GM12878 (cell line): ENCODE measurements around the gene IFI30. TPM values are rescaled to one million over a fixed set of nuclear protein-coding genes. Genes with fewer than 3 reads are reported as not detected.

Experiments used
- ATAC-seq: fragments of 200-7000 bp; cut with Tn5 transposase; 3 replicates; pipeline ENCODE4 v1.9.1; 2020; ENCODE audit warnings: mild to moderate bottlenecking, moderate library complexity
- BruUV-seq: library from RNA; stranded (reverse); fragments of 400-500 nt; replicated peaks from 2 replicates; lab custom pipeline; 2021; lab: Mats Ljungman, UMichigan
- CTCF ChIA-PET: fragments of 300-600 bp; sonication (Branson Sonifier 250); formaldehyde crosslinking; extraction: SDS; loops from one replicate; lab custom pipeline; 2021; ENCODE audit warnings: inconsistent platforms; lab: Yijun Ruan, JAX
- POLR2A ChIA-PET: fragments of 350-600 bp; formaldehyde crosslinking; extraction: SDS; loops from one replicate; lab custom pipeline; 2021; ENCODE audit warnings: inconsistent platforms; lab: Charles Lee
- RAD21 ChIA-PET: fragments of 300-600 bp; sonication (Branson Sonifier 250); formaldehyde crosslinking; loops from one replicate; lab custom pipeline; 2023; ENCODE audit warnings: antibody characterized with exemption; ENCODE audit not compliant: unreplicated experiment; lab: Charles Lee
- SMC1A ChIA-PET: fragments of 300-600 bp; sonication (Branson Sonifier 250); formaldehyde crosslinking; loops from one replicate; lab custom pipeline; 2023; ENCODE audit not compliant: unreplicated experiment, uncharacterized antibody; lab: Charles Lee
- DNase-seq: peaks from one replicate; pipeline ENCODE4 v3.0.0-alpha.2; 2011; ENCODE audit warnings: low read depth, low spot score
- FAIRE-seq: peaks from 3 replicates; lab custom pipeline; 2011; peaks lifted over from hg19 to GRCh38; lab: Jason Lieb, UNC
- H2AFZ ChIP-seq: 2 replicates; pipeline ENCODE4 v1.6.0; 2011; ENCODE audit warnings: low read depth, low read length, control low read depth; ENCODE audit not compliant: control insufficient read depth
- H3K27ac ChIP-seq: 2 replicates; pipeline ENCODE4 v1.5.1; 2011; ENCODE audit warnings: control low read depth; ENCODE audit not compliant: control insufficient read depth, insufficient read depth
- H3K27me3 ChIP-seq, 2 experiments: replicated peaks in 1 of 2; 2 replicates each; pipeline versions ENCODE4 v1.6.0 to v1.6.1; 2011; ENCODE audit warnings: low read length in 1 of 2; ENCODE audit not compliant: control insufficient read depth in 2 of 2, insufficient read depth in 2 of 2
- H3K36me3 ChIP-seq, 2 experiments: 2 replicates each; pipeline ENCODE4 v1.5.1; 2011; ENCODE audit warnings: low read length in 1 of 2; ENCODE audit not compliant: control insufficient read depth in 2 of 2, insufficient read depth in 2 of 2
- H3K4me1 ChIP-seq: 2 replicates; pipeline ENCODE4 v1.6.1; 2011; ENCODE audit warnings: mild to moderate bottlenecking, low read length, moderate library complexity, mixed read lengths; ENCODE audit not compliant: control insufficient read depth, insufficient read depth
- H3K4me2 ChIP-seq: 2 replicates; pipeline ENCODE4 v1.6.0; 2011; ENCODE audit warnings: control low read depth; ENCODE audit not compliant: control insufficient read depth, insufficient read depth
- H3K4me3 ChIP-seq: fragments of 200-600 bp; sonication (generic); 2 replicates; pipeline ENCODE4 v1.5.1; 2016
- H3K79me2 ChIP-seq: 2 replicates; pipeline ENCODE4 v1.6.0; 2011; ENCODE audit warnings: low read length; ENCODE audit not compliant: control insufficient read depth, insufficient read depth
- H3K9ac ChIP-seq: 2 replicates; pipeline ENCODE4 v1.8.0; 2011; ENCODE audit warnings: low read length, control low read depth, mixed read lengths; ENCODE audit not compliant: control insufficient read depth, insufficient read depth
- H3K9me3 ChIP-seq: replicated peaks from 3 replicates; pipeline ENCODE4 v1.5.1; 2011; ENCODE audit warnings: mild to moderate bottlenecking, low read length; ENCODE audit not compliant: control insufficient read depth, insufficient read depth
- H4K20me1 ChIP-seq: 2 replicates; pipeline ENCODE4 v1.6.0; 2011; ENCODE audit not compliant: control insufficient read depth, insufficient read depth
- CBX5 ChIP-seq: sonication (generic); IDR thresholded peaks from 2 replicates; pipeline ENCODE4 v1.6.1; 2016; ENCODE audit warnings: low read depth, moderate library complexity, mild to moderate bottlenecking, inconsistent platforms
- EGR1 ChIP-seq, 2 experiments: IDR thresholded peaks; 1 replicate in 1 of 2; 2 replicates in 1 of 2; pipeline ENCODE4 v1.6.1; 2011 to 2012; ENCODE audit warnings: low read depth in 2 of 2, low read length in 2 of 2, borderline replicate concordance in 1 of 2, mild to moderate bottlenecking in 1 of 2, moderate library complexity in 1 of 2
- HDGF ChIP-seq: fragments of 450-650 bp; IDR thresholded peaks from 2 replicates; pipeline ENCODE4 v1.6.1; 2016; ENCODE audit warnings: antibody characterized with exemption
- IRF4 ChIP-seq: IDR thresholded peaks from 2 replicates; pipeline ENCODE4 v1.6.1; 2011; ENCODE audit warnings: low read depth, low read length
- POLR2A ChIP-seq: IDR thresholded peaks from 2 replicates; pipeline ENCODE4 v1.6.1; 2011; ENCODE audit warnings: low read depth, mild to moderate bottlenecking, low read length
- SP1 ChIP-seq: IDR thresholded peaks from one replicate; pipeline ENCODE4 v1.6.1; 2011; ENCODE audit warnings: low read depth, low read length
- STAT1 ChIP-seq: fragments of 450-650 bp; conservative IDR thresholded peaks from 2 replicates; pipeline ENCODE4 v1.6.1; 2014; ENCODE audit warnings: antibody characterized with exemption, mild to moderate bottlenecking
- SUZ12 ChIP-seq: fragments of 200-600 bp; sonication (generic); IDR thresholded peaks from one replicate; pipeline ENCODE4 v1.6.1; 2018; ENCODE audit warnings: antibody characterized with exemption, mild to moderate bottlenecking; ENCODE audit not compliant: unreplicated experiment
- TAF1 ChIP-seq: IDR thresholded peaks from 2 replicates; pipeline ENCODE4 v1.6.1; 2011; ENCODE audit warnings: mild to moderate bottlenecking, low read depth, low read length, borderline replicate concordance
- TCF12 ChIP-seq: IDR thresholded peaks from 2 replicates; pipeline ENCODE4 v1.6.1; 2011; ENCODE audit warnings: low read depth, mild to moderate bottlenecking, low read length
- YY1 ChIP-seq: IDR thresholded peaks from 2 replicates; pipeline ENCODE4 v1.6.1; 2011; ENCODE audit warnings: low read depth, mild to moderate bottlenecking, low read length
- ZNF24 ChIP-seq: fragments of 450-650 bp; IDR thresholded peaks from 2 replicates; pipeline ENCODE4 v1.6.1; 2017; ENCODE audit warnings: antibody characterized with exemption, mild to moderate bottlenecking
- WGBS: methylation state at CpG from one replicate; pipeline ENCODE4 v1.1.6; 2016; ENCODE audit warnings: low lambda C conversion rate; ENCODE audit not compliant: insufficient replicate concordance, insufficient coverage; ENCODE audit errors: missing lambda C conversion rate; 5-methylcytosine and 5-hydroxymethylcytosine counted together
- in situ Hi-C: fragments of 300-500 bp; cut with MboI; formaldehyde crosslinking; loops from 9 replicates; pipeline ENCODE4 v1.14.3; 2018; ENCODE audit warnings: mixed read lengths
- intact Hi-C: fragments of 100-400 bp; cut with micrococcal nuclease; formaldehyde crosslinking; loops from one replicate; pipeline ENCODE4 v1.14.2; 2022; ENCODE audit not compliant: unreplicated experiment
- polyA plus RNA-seq, 11 experiments: library from polyadenylated mRNA; depleted of rRNA in 4 of 11; unstranded in 6 of 11; stranded (reverse) in 5 of 11; fragments of >200 nt; fragmentation: Nextera tagmentation in 4 of 11; fragmentation: Illumina TruSeq in 1 of 11; extraction: Ambion mirVana in 4 of 11; extraction: Trizol in 1 of 11; gene quantifications; 1 replicate in 1 of 11; 2 replicates in 10 of 11; pipeline versions ENCODE4 v1.2.1 to v1.2.3, GENCODE V29; 2011 to 2016; ENCODE audit warnings: inconsistent platforms in 2 of 11, missing spikeins in 2 of 11, low read depth in 1 of 11
- total RNA-seq, 4 experiments: library from RNA; depleted of rRNA in 3 of 4; stranded (reverse); fragments of >200 nt in 3 of 4; fragmentation: Illumina TruSeq in 1 of 4; extraction: Trizol in 1 of 4; gene quantifications; 2 replicates each; pipeline versions ENCODE4 v1.2.1 to v1.2.3, GENCODE V29; 2013 to 2021
- TF ChIP-seq, protein P1 (sequence below), 3 experiments: IDR thresholded peaks in 2 of 3; conservative IDR thresholded peaks in 1 of 3; 2 replicates each; pipeline ENCODE4 v1.5.1; 2011; ENCODE audit warnings: low read depth in 3 of 3, low read length in 3 of 3, mild to moderate bottlenecking in 3 of 3, control low read depth in 2 of 3, moderate library complexity in 2 of 3, inconsistent platforms in 1 of 3, mixed read lengths in 1 of 3; ENCODE audit not compliant: control insufficient read depth in 2 of 3, insufficient read depth in 1 of 3; ENCODE audit errors: extremely low read depth in 1 of 3

IFI30 gene
- total and polyA plus RNA-seq, 10 of the 15 experiments (the other 5 are each of a cell fraction or from before 2014, with no cell fraction given): 221 to 1,112 (median 451) TPM

DNA sequence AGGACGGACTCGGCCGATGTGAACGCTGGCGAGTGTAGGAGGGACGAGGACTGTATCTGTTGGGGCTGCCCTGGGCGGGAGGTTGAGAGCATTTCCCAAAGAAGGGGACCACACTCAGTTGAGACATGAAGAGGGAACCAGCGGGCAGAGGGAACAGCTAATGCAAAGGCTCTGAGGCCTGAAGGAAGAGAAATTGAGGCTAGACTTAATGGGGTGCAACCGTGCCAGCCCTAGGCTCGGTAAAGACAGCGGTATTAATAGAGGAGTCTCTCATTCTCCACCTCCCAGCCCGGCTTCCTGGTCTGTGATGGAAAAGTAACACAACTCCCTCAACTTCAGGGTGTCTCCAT lies 20.5 kb downstream of the IFI30 start (continued):
- TF ChIP-seq, protein P1, sequence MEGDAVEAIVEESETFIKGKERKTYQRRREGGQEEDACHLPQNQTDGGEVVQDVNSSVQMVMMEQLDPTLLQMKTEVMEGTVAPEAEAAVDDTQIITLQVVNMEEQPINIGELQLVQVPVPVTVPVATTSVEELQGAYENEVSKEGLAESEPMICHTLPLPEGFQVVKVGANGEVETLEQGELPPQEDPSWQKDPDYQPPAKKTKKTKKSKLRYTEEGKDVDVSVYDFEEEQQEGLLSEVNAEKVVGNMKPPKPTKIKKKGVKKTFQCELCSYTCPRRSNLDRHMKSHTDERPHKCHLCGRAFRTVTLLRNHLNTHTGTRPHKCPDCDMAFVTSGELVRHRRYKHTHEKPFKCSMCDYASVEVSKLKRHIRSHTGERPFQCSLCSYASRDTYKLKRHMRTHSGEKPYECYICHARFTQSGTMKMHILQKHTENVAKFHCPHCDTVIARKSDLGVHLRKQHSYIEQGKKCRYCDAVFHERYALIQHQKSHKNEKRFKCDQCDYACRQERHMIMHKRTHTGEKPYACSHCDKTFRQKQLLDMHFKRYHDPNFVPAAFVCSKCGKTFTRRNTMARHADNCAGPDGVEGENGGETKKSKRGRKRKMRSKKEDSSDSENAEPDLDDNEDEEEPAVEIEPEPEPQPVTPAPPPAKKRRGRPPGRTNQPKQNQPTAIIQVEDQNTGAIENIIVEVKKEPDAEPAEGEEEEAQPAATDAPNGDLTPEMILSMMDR (IDR thresholded peaks at IDR 0.05 in 2 of 3, conservative IDR thresholded peaks at IDR 0.05 in 1 of 3; ENCODE audit: control insufficient read depth in 2 of 3, extremely low read depth in 1 of 3, insufficient read depth in 1 of 3, low read depth in 3 of 3, low read length in 3 of 3): no peak
- TF ChIP-seq ZNF24 (no peak), STAT1 (no peak), TAF1 (no peak), CBX5 (no peak), SP1 (no peak), IRF4 (no peak)

DNA sequence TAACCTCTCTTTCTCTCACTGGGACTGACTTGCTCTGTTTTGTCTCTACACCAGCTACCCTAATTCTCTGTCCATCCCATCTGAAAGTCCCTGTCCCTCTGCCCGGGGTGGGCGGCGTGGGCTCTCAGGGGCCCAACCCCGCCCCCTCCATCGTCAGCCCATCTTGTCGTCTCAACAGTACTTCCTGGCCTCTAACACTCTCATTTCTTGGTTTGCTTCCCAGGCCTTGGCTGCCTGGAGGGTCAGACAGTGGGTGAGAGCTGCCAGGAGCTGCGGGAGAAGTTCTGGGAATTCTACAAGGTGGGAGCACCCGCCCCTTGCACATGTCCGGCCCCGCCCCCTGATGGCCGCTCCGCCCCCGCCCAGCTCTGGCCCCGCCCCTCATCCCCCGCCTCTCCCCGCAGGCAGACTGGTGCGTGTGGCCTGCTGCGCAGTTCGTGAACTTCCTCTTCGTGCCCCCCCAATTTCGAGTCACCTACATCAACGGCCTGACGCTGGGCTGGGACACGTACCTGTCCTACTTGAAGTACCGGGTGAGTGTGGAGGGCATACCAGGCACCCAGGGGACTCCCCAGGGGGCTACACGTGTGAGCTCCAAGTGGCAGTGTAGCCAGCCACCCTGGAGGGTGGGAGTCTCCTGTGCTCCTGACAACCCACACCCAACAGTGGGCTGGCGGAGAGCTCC lies 21.1 kb downstream of the IFI30 start:
- H3K27me3 ChIP-seq: no peaks in the 10 kb centered on the region
- no TSS peak for BruUV-seq
- ChIA-PET RAD21 (interaction anchor here (0.6 to 4.5 kb wide), 8 partner anchors 10 to 101 kb away, joined by 3 to 29 read pairs (median 3); no protein-coding TSS in a partner anchor), SMC1A (interaction anchor here (1.2 to 1.7 kb wide), 5 partner anchors 9 to 110 kb away, joined by 3 to 5 read pairs (median 4); partner anchors contain the start of gene RAB3A), POLR2A (interaction anchor here (0.6 to 2.1 kb wide), 8 partner anchors 7 to 125 kb away, joined by 3 to 10 read pairs (median 4); partner anchors contain the start of gene RAB3A), CTCF (interaction anchor here (0.9 to 3.8 kb wide), 5 partner anchors 10 to 85 kb away, joined by 3 to 30 read pairs (median 5); partner anchors contain the start of gene RAB3A)
- WGBS: 5% methylated on average over 27 of the region's 27 CpGs
- no peaks in the 10 kb centered on the region for H3K9me3 ChIP-seq
- H2AFZ ChIP-seq: peak overlapping the region; percentile 86
- no peaks in the 10 kb centered on the region for H4K20me1 ChIP-seq
- peaks cover 11% of the 10 kb centered on the region for H3K4me1 ChIP-seq
- DNase-seq: no peak
- in situ Hi-C loops: no loop called here
- peak overlapping the region; percentile 79 for H3K4me3 ChIP-seq
- H3K4me2 ChIP-seq: peak overlapping the region; percentile 96
- H3K27ac ChIP-seq: no peak overlapping the region
- FAIRE-seq: no peak
- peaks cover 5 to 17% of the 10 kb centered on the region in 2 experiments; a peak in 3 of 4 replicates for H3K36me3 ChIP-seq
- intact Hi-C loops: no loop called here
- H3K79me2 ChIP-seq: peaks cover 5% of the 10 kb centered on the region
- peak; percentile 76 for TF ChIP-seq HDGF
- TF ChIP-seq EGR1 (IDR thresholded peaks at IDR 0.05; ENCODE audit: borderline replicate concordance in 1 of 2, low read depth in 2 of 2, low read length in 2 of 2): peak in 1 of 2 experiments; percentile 26; a peak in 1 of 3 replicates
- TF ChIP-seq POLR2A: peak; percentile 41; the same call in 1 of the 2 replicates
- TF ChIP-seq TCF12: no peak
- 0 out of 2 replicates have a peak, but pooled peaks have one; percentile 31 for TF ChIP-seq YY1
- no peak for TF ChIP-seq SUZ12
- ATAC-seq: peak; percentile 5; the same call in 2 of the 3 replicates
- peak overlapping the region; percentile 69; the same call in 1 of the 2 replicates for H3K9ac ChIP-seq
